ENCODE measurements around the gene BIRC6.
"Not testable (repeated sequence)": the region's sequence is repeated elsewhere in the genome, so short reads cannot be mapped to it uniquely, and the experiment has no call there.

BIRC6 gene

DNA sequence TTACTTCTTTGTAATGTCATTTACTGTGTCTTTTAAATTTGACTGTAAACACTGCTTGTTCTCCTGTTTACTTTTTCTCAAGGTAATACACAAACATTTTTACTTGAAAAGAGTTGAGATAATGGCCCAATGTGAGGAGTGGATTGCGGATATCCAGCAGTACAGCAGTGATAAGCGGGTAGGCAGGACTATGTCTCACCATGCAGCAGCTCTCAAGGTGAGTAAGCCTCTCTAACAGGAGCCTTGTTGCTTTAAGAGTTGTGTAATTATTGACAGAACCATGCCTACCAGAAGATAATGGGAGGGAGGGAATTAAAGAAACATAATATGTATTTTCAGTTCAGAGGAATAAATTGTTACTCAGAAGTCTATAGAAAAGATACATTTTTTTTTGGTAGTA lies 254.5 kb downstream of the BIRC6 start:
- in situ Hi-C loops (cut with MboI; ENCODE audit: low sequenced_read_pairs), result no loop called here

GRCh38 chr2:32611771-32612170 lies 254.9 kb downstream of the BIRC6 start:
- in situ Hi-C loops (cut with MboI; ENCODE audit: low sequenced_read_pairs), result no loop called here

- in situ Hi-C loops (cut with MboI; ENCODE audit: low sequenced_read_pairs), result no loop called here
Observed at GRCh38 chr2:32614084-32614483, 257.3 kb downstream of the BIRC6 start.

DNA sequence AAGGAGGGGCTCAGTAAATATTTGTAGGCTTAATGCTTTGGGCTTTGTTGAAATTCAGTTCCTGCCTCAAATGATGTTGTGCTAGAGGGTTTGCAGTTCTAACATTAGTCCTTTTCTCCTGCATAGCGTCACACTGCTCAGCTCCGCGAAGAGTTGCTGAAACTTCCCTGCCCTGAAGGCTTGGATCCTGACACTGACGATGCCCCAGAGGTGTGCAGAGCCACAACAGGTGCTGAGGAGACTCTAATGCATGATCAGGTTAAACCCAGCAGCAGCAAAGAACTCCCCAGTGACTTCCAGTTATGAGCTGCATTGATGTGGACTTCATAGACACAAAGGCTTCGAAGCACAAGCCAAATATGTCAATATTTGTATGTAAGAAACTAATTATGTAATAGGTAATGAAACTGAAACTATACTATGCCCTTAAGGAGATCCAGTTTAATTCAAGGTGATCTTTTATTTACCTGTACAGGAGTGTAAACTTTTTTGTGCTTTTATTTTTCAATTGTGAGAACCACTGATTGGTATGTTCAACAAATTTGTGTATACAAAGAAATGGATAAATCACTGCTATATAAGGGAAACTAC lies 260.9 kb downstream of the BIRC6 start:
- in situ Hi-C loops (cut with MboI; ENCODE audit: low sequenced_read_pairs), result no loop called here

GRCh38 chr2:32622570-32623310 lies 265.9 kb downstream of the BIRC6 start:
- in situ Hi-C loops (cut with MboI; ENCODE audit: low sequenced_read_pairs), result no loop called here

- in situ Hi-C loops (cut with MboI; ENCODE audit: low sequenced_read_pairs), result no loop called here
Observed at GRCh38 chr2:32623311-32623706, 266.5 kb downstream of the BIRC6 start.

DNA sequence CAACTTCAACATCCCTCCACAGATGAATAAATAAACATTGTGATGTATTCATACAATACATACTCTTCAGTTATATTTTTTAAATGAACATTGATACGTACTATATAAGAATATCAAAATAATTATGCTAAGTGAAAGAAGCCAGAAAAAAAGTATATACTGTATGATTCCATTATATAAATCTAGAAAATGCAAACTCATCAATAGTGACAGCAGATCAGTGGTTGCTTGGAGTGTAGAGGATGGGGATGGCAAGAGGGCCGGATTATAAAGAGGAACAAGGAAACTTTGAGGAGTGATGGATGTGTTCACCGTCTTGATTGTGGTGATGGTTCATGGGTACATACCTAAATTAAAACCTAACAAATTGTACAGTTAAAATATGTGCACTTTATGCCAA lies 268.0 kb downstream of the BIRC6 start:
- in situ Hi-C loops (cut with MboI; ENCODE audit: low sequenced_read_pairs), result no loop called here

- in situ Hi-C loops (cut with MboI; ENCODE audit: low sequenced_read_pairs), result no loop called here
Observed at GRCh38 chr2:32626639-32627221, 269.9 kb downstream of the BIRC6 start.

DNA sequence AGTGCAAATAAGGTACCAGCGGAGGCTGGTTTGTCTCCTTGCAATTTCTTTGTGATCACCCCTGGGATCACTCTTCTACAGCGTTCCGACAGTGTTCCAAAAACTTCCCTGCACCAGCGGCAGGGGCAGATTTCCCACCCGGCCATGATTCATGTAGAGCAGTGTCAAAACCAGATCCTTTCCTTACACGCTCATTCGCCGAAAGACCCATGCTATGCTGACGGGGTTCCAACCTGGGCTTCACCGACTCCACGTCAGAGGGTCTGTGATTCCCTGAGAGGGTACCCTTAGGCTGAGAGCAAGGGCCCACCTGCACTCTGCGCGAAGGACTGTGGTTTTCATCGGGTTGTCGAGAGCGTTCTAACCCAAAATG lies 270.6 kb downstream of the BIRC6 start:
- in situ Hi-C loops (cut with MboI; ENCODE audit: low sequenced_read_pairs), result no loop called here

- in situ Hi-C loops (cut with MboI; ENCODE audit: low sequenced_read_pairs), result no loop called here
Observed at GRCh38 chr2:32627814-32628579, 271.2 kb downstream of the BIRC6 start, which contains the start of gene TTC27. TTC27 (plus strand) TSS chr2:32628050; CDS start chr2:32628293, 243 bp downstream.

- in situ Hi-C loops (cut with MboI; ENCODE audit: low sequenced_read_pairs), result no loop called here
Observed at GRCh38 chr2:32632089-32632488, 275.3 kb downstream of the BIRC6 start.

GRCh38 chr2:32633040-32633439 lies 276.2 kb downstream of the BIRC6 start:
- in situ Hi-C loops (cut with MboI; ENCODE audit: low sequenced_read_pairs), result no loop called here

GRCh38 chr2:32638548-32638947 lies 281.7 kb downstream of the BIRC6 start:
- in situ Hi-C loops (cut with MboI; ENCODE audit: low sequenced_read_pairs), result not testable (repeated sequence)

- in situ Hi-C loops (cut with MboI; ENCODE audit: low sequenced_read_pairs), result no loop called here
Observed at GRCh38 chr2:32641180-32641579, 284.4 kb downstream of the BIRC6 start.

GRCh38 chr2:32647180-32647651 lies 290.4 kb downstream of the BIRC6 start:
- in situ Hi-C loops (cut with MboI; ENCODE audit: low sequenced_read_pairs), result no loop called here

- in situ Hi-C loops (cut with MboI; ENCODE audit: low sequenced_read_pairs), result no loop called here
Observed at GRCh38 chr2:32652555-32653209, 295.9 kb downstream of the BIRC6 start.

DNA sequence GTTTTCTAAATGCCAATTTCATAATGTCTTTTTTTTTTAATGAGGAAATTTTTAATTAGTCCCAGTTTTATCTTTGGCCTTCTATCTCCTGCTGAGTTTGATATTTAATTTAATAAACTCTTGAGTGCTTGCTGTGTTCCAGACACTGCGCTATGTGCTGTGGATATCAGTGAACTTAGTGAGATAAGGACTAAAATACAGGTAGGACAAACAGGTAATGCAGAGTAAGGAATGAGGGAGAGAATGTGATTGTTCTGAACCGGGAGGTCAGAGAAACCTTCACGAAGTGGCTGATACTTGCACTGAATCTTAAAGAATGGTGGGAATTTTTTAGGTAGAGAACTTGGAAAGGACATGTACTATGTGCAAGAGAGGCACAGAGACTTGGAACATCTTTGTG lies 299.2 kb downstream of the BIRC6 start:
- in situ Hi-C loops (cut with MboI; ENCODE audit: low sequenced_read_pairs), result no loop called here

DNA sequence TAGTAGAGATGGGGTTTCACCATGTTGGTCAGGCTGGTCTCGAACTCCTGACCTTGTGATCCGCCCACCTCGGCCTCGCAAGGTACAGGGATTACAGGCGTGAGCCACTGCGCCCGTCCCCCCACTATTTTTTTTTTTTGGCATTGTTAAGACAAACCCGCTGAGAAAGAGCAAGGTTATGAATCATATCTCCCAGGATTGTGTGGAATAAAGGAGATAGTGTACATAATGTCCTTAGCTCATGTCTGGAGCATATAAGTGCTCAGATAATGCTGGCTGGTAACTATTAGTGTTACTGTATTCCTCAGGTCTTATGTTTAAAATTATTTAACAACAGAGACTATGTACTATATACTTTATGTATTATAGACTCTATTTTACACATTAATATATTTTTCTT lies 307.0 kb downstream of the BIRC6 start:
- in situ Hi-C loops (cut with MboI; ENCODE audit: low sequenced_read_pairs), result no loop called here

- in situ Hi-C loops (cut with MboI; ENCODE audit: low sequenced_read_pairs), result no loop called here
Observed at GRCh38 chr2:32666704-32667103, 309.9 kb downstream of the BIRC6 start.

- in situ Hi-C loops (cut with MboI; ENCODE audit: low sequenced_read_pairs), result no loop called here
Observed at GRCh38 chr2:32668254-32668653, 311.4 kb downstream of the BIRC6 start.

All from hTERT RPE-1 (cell line).